HepG2 (cell line): Measurements from ENCODE around the gene ATXN2. TPM values are rescaled to one million over a fixed set of nuclear protein-coding genes. Genes with fewer than 3 reads are reported as not detected.

ENCODE experiments used
- ARNT ChIP-seq: fragments of 450-650 bp; IDR thresholded peaks from 2 replicates; pipeline ENCODE4 v1.6.1; 2017
- E2F5 ChIP-seq: sonication (generic); formaldehyde crosslinking; conservative IDR thresholded peaks from 2 replicates; pipeline ENCODE4 v1.4.0; 2020; ENCODE audit warnings: missing genetic modification reagents
- GATAD1 ChIP-seq: IDR thresholded peaks from 2 replicates; pipeline ENCODE4 v1.6.1; 2016; ENCODE audit warnings: missing genetic modification reagents, missing compliant biosample characterization
- HDAC2 ChIP-seq: sonication (generic); formaldehyde crosslinking; IDR thresholded peaks from 2 replicates; pipeline ENCODE4 v1.4.0; 2020; ENCODE audit warnings: missing genetic modification reagents
- HMG20B ChIP-seq: conservative IDR thresholded peaks from 2 replicates; pipeline ENCODE4 v1.6.1; 2016; ENCODE audit warnings: missing genetic modification reagents, missing compliant biosample characterization
- IKZF5 ChIP-seq: IDR thresholded peaks from 2 replicates; pipeline ENCODE4 v1.6.1; 2018; ENCODE audit warnings: missing genetic modification reagents, mild to moderate bottlenecking, missing compliant biosample characterization
- MAX ChIP-seq: IDR thresholded peaks from 2 replicates; pipeline ENCODE4 v1.6.1; 2012; ENCODE audit warnings: inconsistent platforms
- MED1 ChIP-seq: sonication (generic); formaldehyde crosslinking; IDR thresholded peaks from 2 replicates; pipeline ENCODE4 v1.4.0; 2020; ENCODE audit warnings: missing genetic modification reagents
- MLLT10 ChIP-seq: sonication (generic); formaldehyde crosslinking; IDR thresholded peaks from 2 replicates; pipeline ENCODE4 v1.4.0; 2020; ENCODE audit warnings: missing genetic modification reagents
- MXD4 ChIP-seq: IDR thresholded peaks from 2 replicates; pipeline ENCODE4 v1.6.1; 2016; ENCODE audit warnings: mild to moderate bottlenecking, missing biosample characterization, missing genetic modification reagents
- NR1H2 ChIP-seq: sonication (generic); formaldehyde crosslinking; IDR thresholded peaks from 2 replicates; pipeline ENCODE4 v1.8.1; 2022; ENCODE audit warnings: low read depth, missing genetic modification reagents, borderline replicate concordance
- PBX3 ChIP-seq: sonication (generic); formaldehyde crosslinking; IDR thresholded peaks from 2 replicates; pipeline ENCODE4 v1.8.1; 2023; ENCODE audit warnings: missing genetic modification reagents, inconsistent platforms, borderline replicate concordance
- PREB ChIP-seq: sonication (generic); formaldehyde crosslinking; IDR thresholded peaks from 2 replicates; pipeline ENCODE4 v1.4.0; 2020; ENCODE audit warnings: missing genetic modification reagents
- SIN3A ChIP-seq: IDR thresholded peaks from 2 replicates; pipeline ENCODE4 v1.6.1; 2011; ENCODE audit warnings: low read depth, mild to moderate bottlenecking, control low read depth, low read length, borderline replicate concordance
- SIX4 ChIP-seq: sonication (generic); formaldehyde crosslinking; IDR thresholded peaks from 2 replicates; pipeline ENCODE4 v1.4.0; 2020; ENCODE audit warnings: missing genetic modification reagents
- SMAD3 ChIP-seq: sonication (generic); formaldehyde crosslinking; IDR thresholded peaks from 2 replicates; pipeline ENCODE4 v1.4.0; 2020; ENCODE audit warnings: missing genetic modification reagents
- SNAI1 ChIP-seq: sonication (generic); formaldehyde crosslinking; IDR thresholded peaks from 2 replicates; pipeline ENCODE4 v1.5.0; 2020; ENCODE audit warnings: mild to moderate bottlenecking, missing genetic modification reagents, borderline replicate concordance
- SPEN ChIP-seq: sonication (generic); formaldehyde crosslinking; IDR thresholded peaks from 2 replicates; pipeline ENCODE4 v1.5.1; 2020; ENCODE audit warnings: low read depth, mild to moderate bottlenecking, missing genetic modification reagents
- TAF1 ChIP-seq: sonication (generic); formaldehyde crosslinking; IDR thresholded peaks from 2 replicates; pipeline ENCODE4 v1.4.0; 2020; ENCODE audit warnings: missing genetic modification reagents
- TEF ChIP-seq: sonication (generic); formaldehyde crosslinking; IDR thresholded peaks from 2 replicates; pipeline ENCODE4 v1.5.0; 2020; ENCODE audit warnings: missing genetic modification reagents
- ZKSCAN8 ChIP-seq: IDR thresholded peaks from 2 replicates; pipeline ENCODE4 v1.6.1; 2016; ENCODE audit warnings: borderline replicate concordance, missing genetic modification reagents, missing compliant biosample characterization
- ZNF282 ChIP-seq: fragments of 450-650 bp; IDR thresholded peaks from 2 replicates; pipeline ENCODE4 v1.6.1; 2018; ENCODE audit not compliant: partially characterized antibody
- ZNF709 ChIP-seq: sonication (generic); formaldehyde crosslinking; IDR thresholded peaks from 2 replicates; pipeline ENCODE4 v1.5.0; 2020; ENCODE audit warnings: mild to moderate bottlenecking, missing genetic modification reagents
- ZNF770 ChIP-seq: sonication (generic); formaldehyde crosslinking; IDR thresholded peaks from 2 replicates; pipeline ENCODE4 v1.5.0; 2020; ENCODE audit warnings: mild to moderate bottlenecking, missing genetic modification reagents
- polyA plus RNA-seq, 8 experiments: library from polyadenylated mRNA; depleted of rRNA in 3 of 8; stranded (reverse) in 7 of 8; unstranded in 1 of 8; fragments of >200 nt; fragmentation: Illumina TruSeq in 4 of 8; extraction: Trizol in 4 of 8; gene quantifications; 2 replicates each; pipeline versions ENCODE4 v1.2.1 to v1.2.3, GENCODE V29; 2011 to 2016; ENCODE audit warnings: low read depth in 4 of 8, missing spikeins in 1 of 8, mixed read lengths in 1 of 8; ENCODE audit not compliant: insufficient read depth in 1 of 8
- total RNA-seq, 5 experiments: library from RNA; depleted of rRNA; stranded (reverse); fragments of >200 nt; fragmentation: Illumina TruSeq; extraction: Trizol; gene quantifications; 2 replicates each; pipeline ENCODE4 v1.2.3, GENCODE V29; 2016; ENCODE audit warnings: low read depth in 1 of 5

The ATXN2 gene
- total and polyA plus RNA-seq, 2 of the 13 experiments (the other 11 are each of a cell fraction or from before 2014, with no cell fraction given), result 18.1 to 27.1 TPM

GRCh38 chr12:111405149-111405858, 193.8 kb downstream of the ATXN2 start (continued):
- TF ChIP-seq MLLT10 (CRISPR knock-in tag), result no peak
- peak; percentile 16; the same call in 1 of the 2 replicates for TF ChIP-seq SPEN
- no peak for TF ChIP-seq SNAI1 (CRISPR knock-in tag)
- TF ChIP-seq NR1H2 (CRISPR knock-in tag), result no peak
- no peak; the same call in 1 of the 2 replicates for TF ChIP-seq ZNF770
- peak; percentile 93 for TF ChIP-seq MAX
- peak; percentile 63 for TF ChIP-seq HDAC2
- peak; percentile 6; the same call in 1 of the 2 replicates for TF ChIP-seq SIN3A
- no peak for TF ChIP-seq ARNT
- TF ChIP-seq MXD4, result no peak
- peak; percentile 85 for TF ChIP-seq MED1
- TF ChIP-seq PBX3 (CRISPR knock-in tag), result no peak
- peak; percentile 85 for TF ChIP-seq SMAD3
- peak; percentile 79 for TF ChIP-seq IKZF5
- TF ChIP-seq ZKSCAN8 (CRISPR knock-in tag), result no peak; the same call in 1 of the 2 replicates
- no peak for TF ChIP-seq ZNF282
- TF ChIP-seq GATAD1, result peak; percentile 35; the same call in 1 of the 2 replicates
- peak; percentile 44 for TF ChIP-seq TAF1 (CRISPR knock-in tag)
- no peak for TF ChIP-seq PREB (CRISPR knock-in tag)
- TF ChIP-seq ZNF709, result peak; percentile 44; the same call in 1 of the 2 replicates
- TF ChIP-seq SIX4 (CRISPR knock-in tag), result no peak
- peak; percentile 29; the same call in 1 of the 2 replicates for TF ChIP-seq TEF (CRISPR knock-in tag)
- no peak for TF ChIP-seq HMG20B (CRISPR knock-in tag)
- TF ChIP-seq E2F5 (CRISPR knock-in tag), result no peak
